ENCODE results near the gene NFIB. TPM values are rescaled to one million over a fixed set of nuclear protein-coding genes. Genes with fewer than 3 reads are reported as not detected.

NFIB gene
- total and polyA plus RNA-seq, 2 of the 4 experiments (the other 2 are of a cell fraction), result 1.4 to 2.0 TPM

- no peak overlapping the region for H3K4ac ChIP-seq (ENCODE audit: low read depth, low read length)
- H2AK5ac ChIP-seq (ENCODE audit: low read depth, low read length), result no peak overlapping the region
- ATAC-seq (ENCODE audit: low read depth) (no peak), DNase-seq (no peak)
- H3K9me3 ChIP-seq (ENCODE audit: control insufficient read depth, insufficient read depth, low read length), result no peaks in the 10 kb centered on the region
- BruUV-seq (replicated peaks), result no TSS peak
- no peaks in the 10 kb centered on the region for H3K36me3 ChIP-seq (ENCODE audit: control insufficient read depth, insufficient read depth, low read length)
- ChIA-PET CTCF (no interaction called here), POLR2A (ENCODE audit: unreplicated experiment) (no interaction called here)
- H4K8ac ChIP-seq (ENCODE audit: low read depth in 2 of 2, low read length in 2 of 2), result no peak overlapping the region
- no peak overlapping the region for H3K18ac ChIP-seq (ENCODE audit: low read depth, low read length)
- no peak overlapping the region for H4K5ac ChIP-seq (ENCODE audit: low read depth, low read length)
- no peaks in the 10 kb centered on the region for H3K27me3 ChIP-seq (ENCODE audit: control insufficient read depth, insufficient read depth, low read length)
- H3K4me1 ChIP-seq (ENCODE audit: control insufficient read depth, insufficient read depth, low read length), result no peaks in the 10 kb centered on the region
- TF ChIP-seq ELK1 (IDR thresholded peaks at IDR 0.05; ENCODE audit: borderline replicate concordance, low read depth, low read length) (no peak), MAZ (IDR thresholded peaks at IDR 0.05; ENCODE audit: borderline replicate concordance, low read depth, low read length) (no peak), BHLHE40 (IDR thresholded peaks at IDR 0.05; ENCODE audit: low read depth, low read length) (no peak)
- intact Hi-C loops (cut with micrococcal nuclease) (no loop called here), dilution Hi-C loops (cut with HindIII; ENCODE audit: low sequenced_read_pairs, unreplicated experiment) (no loop called here), in situ Hi-C loops (cut with MboI; ENCODE audit: low sequenced_read_pairs) (no loop called here)
- no peak overlapping the region for H2BK15ac ChIP-seq (ENCODE audit: low read depth, low read length)
- H3K56ac ChIP-seq (ENCODE audit: extremely low read depth, insufficient read depth, low read length), result no peak overlapping the region
- no peak overlapping the region for H4K91ac ChIP-seq (ENCODE audit: insufficient read depth, low read depth, low read length)
- no peak overlapping the region for H3K4me3 ChIP-seq (ENCODE audit: insufficient read depth, low read depth, low read length)
- H3K4me2 ChIP-seq (ENCODE audit: low read depth, low read length), result no peak overlapping the region
- H3K9ac ChIP-seq (ENCODE audit: low read depth, low read length), result no peak overlapping the region
- no peak overlapping the region for H2BK5ac ChIP-seq (ENCODE audit: low read depth, low read length, poor library complexity, severe bottlenecking)
- H2BK120ac ChIP-seq (ENCODE audit: low read depth, low read length), result no peak overlapping the region
- no peak overlapping the region for H2BK20ac ChIP-seq (ENCODE audit: low read depth, low read length)
- H3K14ac ChIP-seq (replicated peaks; ENCODE audit: low read depth, low read length), result no peak overlapping the region
- H2AK9ac ChIP-seq (replicated peaks; ENCODE audit: low read depth, low read length, poor library complexity), result no peak overlapping the region
- H2AFZ ChIP-seq (replicated peaks; ENCODE audit: low read length, poor library complexity), result no peak overlapping the region
- no peaks in the 10 kb centered on the region for H3K9me1 ChIP-seq (ENCODE audit: insufficient read depth, low read length)
- H3K27ac ChIP-seq (ENCODE audit: insufficient read depth, low read length), result no peak overlapping the region
- H3K23ac ChIP-seq (ENCODE audit: low read depth, low read length), result no peak overlapping the region
- H3K79me1 ChIP-seq (ENCODE audit: low read depth in 1 of 2, low read length in 2 of 2), result no peaks in the 10 kb centered on the region
- H4K20me1 ChIP-seq (ENCODE audit: insufficient read depth, low read length), result no peaks in the 10 kb centered on the region
Measured at GRCh38 chr9:14107495-14107894, 206.4 kb downstream of the NFIB start.
